CD4-positive, alpha-beta T cell treated with Interleukin-2 at 100 ng/mL for 4 hours (primary cell): ENCODE data around the gene INHBC.
"Not testable (repeated sequence)": the region's sequence is repeated elsewhere in the genome, so short reads cannot be mapped to it uniquely, and the experiment has no call there.

ENCODE experiments used
- DNase-seq: peaks from one replicate; pipeline ENCODE4 v3.0.0-alpha.2; 2020; ENCODE audit warnings: low spot score

Gene INHBC

DNA sequence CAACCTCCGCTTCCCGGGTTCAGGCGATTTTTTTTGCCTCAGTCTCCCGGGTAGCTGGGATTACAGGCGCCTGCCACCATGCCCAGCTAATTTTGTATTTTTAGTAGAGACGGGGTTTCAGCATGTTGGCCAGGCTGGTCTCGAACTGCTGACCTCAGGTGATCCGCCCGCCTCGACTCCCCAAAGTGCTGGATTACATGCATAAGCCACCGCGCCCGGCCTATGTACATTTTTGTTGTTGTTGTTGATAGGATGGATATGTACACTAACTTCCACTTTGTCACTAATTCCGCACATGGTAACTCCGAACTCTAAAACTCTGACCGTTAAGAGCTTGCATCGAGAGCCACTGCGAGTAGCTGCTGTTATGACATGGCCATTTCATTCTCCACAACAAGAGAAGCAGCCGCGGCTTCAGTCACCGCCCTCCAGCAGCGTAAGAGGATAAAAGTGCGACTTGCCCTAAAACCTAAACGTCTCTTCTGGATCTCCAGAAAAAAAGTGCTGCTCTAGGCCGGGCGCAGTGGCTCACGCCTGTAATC is 52.5 kb downstream of the INHBC start:
- no peak for DNase-seq

DNA sequence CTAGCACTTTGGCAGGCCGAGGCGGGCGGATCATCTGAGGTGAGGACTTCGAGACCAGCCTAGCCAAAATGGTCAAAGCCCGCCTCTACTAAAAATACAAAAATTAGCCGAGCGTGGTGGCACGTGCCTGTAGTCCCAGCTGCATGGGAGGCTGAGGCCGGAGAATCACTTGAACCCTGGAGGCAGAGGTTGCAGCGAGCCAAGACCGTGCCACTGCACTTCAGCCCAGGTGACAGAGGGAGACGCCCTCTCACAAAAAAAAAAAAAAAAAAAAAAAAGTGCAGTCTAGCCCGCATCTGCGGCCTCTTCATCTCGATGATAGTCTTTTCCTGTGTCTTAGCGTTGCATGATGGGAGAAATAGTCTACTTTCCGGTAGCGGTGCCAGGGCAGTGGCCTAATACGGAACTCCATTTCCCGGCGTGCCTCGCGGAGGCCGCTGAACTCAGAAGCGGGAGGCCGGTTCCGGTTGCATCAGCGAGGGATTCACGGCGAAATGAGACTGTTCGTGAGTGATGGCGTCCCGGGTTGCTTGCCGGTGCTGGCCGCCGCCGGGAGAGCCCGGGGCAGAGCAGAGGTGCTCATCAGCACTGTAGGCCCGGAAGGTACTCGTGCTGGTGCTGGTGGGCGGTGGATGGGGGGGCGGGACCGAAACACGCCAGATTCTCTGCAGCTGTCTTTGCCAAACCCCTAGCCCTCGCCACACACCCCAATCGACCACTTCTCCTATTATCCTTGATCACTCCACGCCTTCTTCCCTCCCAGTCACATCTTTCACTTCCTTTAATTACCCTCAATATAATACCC is 53.2 kb downstream of the INHBC start, which contains the start of gene MARS1:
Gene MARS1, plus strand, starts transcription at position 472 of the 805 bp plus-strand sequence. Its CDS starts 23 bp downstream, at position 495.
- peak; percentile 96 for DNase-seq

DNA sequence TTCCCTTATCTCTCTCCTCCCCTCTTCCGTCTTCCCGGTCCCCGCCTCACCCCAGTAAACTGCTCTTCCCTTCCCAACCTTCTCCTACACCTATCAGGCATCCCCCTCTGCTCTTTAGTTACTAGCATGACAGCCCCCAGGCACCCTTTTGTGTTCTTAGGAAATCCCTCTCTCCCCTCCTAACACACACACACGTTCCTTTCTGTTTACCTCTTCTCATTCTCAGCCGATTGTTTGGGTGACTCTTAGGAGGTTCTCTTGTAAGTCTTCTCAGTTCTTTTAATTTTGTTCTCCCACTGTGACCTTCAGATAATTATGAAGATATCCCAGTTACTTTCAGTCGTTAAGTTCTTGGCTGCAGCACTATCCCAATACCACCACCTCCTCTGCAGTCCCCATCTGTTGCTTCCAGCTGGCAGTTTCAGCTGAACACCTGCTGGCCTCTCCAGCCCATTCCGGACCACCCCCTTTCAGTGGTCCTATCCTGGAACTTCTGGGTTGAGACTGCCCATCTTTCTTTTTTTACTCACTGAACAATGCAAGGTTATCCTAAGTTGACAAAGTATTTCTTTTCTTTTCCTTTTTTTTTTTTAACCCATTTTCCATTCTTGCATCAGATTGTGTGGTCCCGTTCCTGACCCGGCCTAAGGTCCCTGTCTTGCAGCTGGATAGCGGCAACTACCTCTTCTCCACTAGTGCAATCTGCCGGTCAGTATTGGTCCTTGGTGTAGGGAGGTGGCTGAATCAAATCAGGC is 54.0 kb downstream of the INHBC start:
- no peak for DNase-seq

DNA sequence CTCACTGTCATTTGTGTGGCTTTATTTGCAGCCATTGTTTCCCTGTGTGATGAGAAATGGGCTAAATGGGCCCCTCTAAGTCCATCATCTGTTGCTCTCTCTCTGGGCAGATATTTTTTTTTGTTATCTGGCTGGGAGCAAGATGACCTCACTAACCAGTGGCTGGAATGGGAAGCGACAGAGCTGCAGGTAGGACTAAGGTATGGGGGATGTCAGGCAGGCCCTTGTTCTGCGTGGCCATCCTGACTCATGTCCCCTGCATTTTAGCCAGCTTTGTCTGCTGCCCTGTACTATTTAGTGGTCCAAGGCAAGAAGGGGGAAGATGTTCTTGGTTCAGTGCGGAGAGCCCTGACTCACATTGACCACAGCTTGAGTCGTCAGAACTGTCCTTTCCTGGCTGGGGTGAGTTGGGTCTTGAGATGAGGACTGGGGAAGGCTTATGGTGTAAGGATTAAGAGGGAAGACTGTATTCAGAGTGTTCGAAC is 54.6 kb downstream of the INHBC start:
- DNase-seq: no peak

DNA sequence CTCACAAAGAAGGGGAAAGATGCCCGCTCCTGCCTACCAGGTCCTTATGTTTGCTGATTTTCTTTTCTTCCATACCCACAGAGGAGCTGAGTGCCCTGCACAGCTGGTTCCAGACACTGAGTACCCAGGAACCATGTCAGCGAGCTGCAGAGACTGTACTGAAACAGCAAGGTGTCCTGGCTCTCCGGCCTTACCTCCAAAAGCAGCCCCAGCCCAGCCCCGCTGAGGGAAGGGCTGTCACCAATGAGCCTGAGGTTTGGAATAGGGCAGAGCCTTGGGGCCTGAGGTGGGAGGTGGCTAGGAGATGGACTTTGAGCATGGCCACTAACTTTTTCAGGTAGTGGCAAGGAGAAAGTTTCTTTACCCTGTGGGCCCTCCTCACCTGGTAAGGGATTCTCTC is 55.5 kb downstream of the INHBC start:
- DNase-seq: no peak

DNA sequence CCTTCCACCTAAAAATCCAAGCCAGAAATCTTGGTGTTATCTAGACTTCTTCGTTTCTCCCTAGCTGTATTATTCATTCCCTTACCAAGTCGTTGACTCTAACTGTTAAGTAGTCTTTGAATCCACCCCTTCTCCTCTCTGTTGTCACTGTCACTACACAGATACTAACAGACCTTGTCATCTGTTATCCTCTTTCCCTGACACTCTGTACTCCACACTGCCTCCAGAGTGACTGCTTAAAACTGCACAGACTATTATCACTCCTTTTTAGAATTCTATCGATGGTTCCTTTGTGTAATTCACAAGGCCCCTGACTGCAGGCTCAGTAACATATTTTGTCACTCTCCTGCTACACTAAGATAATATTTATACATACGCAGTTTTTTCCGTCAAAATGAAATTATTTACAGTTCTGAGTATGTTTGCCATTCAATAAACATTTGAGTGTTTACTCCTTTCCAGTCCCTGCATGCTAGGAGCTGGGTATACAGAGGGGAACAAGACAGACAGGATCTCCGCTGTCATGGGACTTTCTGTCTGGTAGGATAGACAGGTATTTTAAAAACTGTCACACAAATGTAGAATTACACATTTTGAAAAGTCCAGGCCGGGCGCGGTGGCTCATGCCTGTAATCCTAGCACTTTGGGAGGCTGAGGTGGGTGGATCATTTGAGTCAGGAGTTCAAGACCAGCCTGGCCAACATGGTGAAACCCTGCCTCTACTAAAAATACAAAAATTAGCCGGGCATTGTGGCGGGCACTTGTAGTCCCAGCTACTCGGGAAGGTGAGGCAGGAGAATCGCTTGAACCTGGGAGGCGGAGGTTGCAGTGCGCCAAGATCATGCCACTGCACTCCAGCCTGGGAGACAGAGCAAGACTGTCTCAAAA is 57.1 kb downstream of the INHBC start:
- no peak for DNase-seq

DNA sequence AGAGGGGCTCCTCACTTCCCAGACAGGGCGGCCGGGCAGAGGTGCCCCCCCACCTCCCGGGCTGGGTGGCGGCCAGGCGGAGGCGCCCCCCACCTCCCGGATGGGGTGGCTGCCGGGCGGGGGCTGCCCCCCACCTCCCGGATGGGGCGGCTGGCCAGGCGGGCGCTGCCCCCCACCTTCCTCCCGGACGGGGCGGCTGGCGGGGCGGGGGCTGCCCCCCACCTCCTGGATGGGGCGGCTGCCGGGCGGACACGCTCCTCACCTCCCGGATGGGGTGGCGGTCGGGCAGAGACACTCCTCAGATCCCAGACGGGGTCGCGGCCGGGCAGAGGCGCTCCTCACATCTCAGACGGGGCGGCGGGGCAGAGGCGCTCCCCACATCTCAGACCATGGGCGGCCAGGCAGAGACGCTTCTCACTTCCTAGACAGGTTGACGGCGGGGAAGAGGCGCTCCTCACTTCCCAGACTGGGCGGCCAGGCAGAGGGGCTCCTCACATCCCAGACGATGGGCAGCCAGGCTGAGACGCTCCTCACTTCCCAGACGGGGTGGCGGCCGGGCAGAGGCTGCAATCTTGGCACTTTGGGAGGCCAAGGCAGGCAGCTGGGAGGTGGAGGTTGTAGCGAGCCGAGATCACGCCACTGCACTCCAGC is 60.6 kb downstream of the INHBC start:
- DNase-seq: not testable (repeated sequence)

DNA sequence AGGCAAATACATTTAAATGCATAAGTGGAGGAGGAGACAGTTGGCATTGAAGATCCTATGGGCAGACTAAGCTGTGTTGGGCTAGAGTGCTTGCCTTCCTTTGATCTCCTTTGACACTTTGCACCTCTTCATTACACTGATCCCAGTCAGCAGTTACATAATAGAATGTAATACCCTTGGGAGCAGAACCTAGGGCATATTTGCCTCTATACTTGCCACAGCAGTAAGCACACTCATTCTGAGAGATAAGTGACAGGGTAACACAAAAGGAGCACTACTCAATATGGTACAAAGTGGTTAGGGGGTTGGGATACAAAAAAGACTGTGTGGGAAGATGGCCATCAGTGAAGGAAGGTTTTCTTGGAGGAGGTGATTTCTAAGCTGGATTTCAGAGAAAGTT is 62.2 kb downstream of the INHBC start:
- DNase-seq: no peak

DNA sequence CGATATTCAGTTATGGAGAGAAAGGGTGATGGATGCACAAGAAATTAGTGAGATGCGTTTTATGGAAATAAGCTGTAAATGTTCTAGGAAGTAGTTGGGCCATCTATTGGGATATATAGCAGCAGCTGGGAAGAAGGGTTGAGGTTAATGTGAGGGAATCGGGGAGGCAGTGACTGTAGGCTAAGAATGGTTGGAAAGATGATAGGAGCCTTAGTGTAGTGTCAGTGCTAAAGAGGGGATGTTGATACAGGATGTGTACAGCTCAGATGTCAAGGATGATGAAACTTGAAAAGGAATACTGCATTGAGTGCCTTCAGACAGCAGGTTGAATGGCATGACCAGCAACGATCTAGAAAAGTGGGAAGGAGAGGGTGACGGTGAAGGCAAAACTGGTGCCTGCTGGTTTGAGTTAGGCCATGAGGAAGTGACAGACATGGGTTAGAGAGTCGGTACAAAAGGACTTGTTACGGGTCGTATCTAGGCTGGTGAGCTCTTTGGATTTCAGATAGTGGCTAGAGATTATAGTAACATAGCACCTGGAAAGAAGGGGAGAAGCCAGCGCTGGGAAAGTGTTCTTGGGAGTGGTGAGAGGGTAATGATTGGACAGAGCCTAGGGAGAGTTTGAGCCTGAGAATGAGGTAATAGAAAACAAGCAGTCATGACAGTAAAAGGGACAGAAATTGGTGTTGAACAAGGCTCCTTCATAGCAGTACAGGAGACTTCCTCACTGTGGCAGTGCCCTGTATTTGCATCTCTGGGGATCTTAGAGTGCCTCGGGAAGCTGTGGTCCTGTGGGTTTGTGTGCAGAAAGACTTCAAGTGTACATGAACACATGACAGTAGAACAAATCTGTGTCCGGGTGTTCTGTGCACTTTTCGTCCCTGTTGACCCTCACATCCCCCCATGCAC is 62.9 kb downstream of the INHBC start:
- no peak for DNase-seq

DNA sequence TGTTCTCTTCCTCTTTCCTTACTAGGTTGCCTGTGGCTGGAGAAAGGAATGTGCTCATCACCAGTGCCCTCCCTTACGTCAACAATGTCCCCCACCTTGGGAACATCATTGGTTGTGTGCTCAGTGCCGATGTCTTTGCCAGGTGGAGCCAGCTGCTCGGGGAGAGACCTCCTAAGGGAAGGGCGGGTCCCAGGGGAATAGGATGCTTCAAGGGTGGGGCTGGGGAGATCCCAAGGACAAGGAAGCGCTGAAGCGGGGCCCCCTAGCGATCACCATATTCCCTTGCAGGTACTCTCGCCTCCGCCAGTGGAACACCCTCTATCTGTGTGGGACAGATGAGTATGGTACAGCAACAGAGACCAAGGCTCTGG is 63.5 kb downstream of the INHBC start:
- no peak for DNase-seq

DNA sequence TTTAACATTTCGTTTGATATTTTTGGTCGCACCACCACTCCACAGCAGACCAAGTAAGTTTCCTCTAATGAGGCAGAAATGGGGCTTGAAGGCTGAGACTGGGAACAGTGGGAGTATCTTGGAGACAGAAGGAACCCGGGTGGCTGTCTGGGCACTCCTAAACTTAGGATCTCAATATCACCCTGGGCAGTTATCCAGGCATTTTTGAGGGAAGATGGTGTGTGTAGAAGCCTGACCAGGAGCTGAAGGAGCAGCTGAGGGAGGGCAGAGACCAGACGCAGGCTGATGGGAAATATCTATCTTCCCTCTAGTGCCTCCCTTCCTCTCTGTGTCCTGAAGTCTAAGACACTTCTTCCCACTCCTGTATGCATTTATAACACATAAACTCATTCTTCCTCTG is 64.0 kb downstream of the INHBC start:
- no peak for DNase-seq

DNA sequence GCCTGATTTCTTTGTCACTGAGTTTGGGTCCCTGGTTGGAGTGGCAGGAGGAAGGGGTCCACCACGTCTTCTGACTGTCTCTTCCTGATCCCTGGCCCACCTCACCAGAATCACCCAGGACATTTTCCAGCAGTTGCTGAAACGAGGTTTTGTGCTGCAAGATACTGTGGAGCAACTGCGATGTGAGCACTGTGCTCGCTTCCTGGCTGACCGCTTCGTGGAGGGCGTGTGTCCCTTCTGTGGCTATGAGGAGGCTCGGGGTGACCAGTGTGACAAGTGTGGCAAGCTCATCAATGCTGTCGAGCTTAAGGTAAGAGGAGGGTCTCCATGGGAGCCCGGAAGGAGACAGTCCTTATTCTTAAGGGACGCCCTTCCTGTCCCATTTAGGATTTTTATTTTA is 65.6 kb downstream of the INHBC start:
- no peak for DNase-seq
